ENCODE measurements around the gene OR10C1.
"Not testable (repeated sequence)": the region's sequence is repeated elsewhere in the genome, so short reads cannot be mapped to it uniquely, and the experiment has no call there.

Gene OR10C1, protein sequence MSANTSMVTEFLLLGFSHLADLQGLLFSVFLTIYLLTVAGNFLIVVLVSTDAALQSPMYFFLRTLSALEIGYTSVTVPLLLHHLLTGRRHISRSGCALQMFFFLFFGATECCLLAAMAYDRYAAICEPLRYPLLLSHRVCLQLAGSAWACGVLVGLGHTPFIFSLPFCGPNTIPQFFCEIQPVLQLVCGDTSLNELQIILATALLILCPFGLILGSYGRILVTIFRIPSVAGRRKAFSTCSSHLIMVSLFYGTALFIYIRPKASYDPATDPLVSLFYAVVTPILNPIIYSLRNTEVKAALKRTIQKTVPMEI

DNA sequence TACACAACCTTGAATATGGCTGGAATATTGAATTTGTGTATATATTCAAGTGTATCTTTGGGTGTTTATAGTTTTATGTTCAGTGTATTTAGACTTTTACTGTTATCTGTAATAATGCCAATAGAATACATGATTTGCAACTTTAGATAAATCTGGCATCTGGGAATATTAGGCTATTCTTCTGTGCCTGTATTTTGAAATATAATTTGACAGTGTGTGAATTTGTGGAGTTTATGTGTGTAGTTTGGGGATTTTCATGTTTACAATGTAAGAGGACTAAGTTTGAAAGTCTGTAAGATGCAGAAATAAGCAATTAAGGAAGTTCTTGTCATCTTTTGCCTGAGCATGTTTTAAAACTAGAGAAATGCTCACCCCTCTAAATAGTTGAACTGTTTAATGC lies at the start of gene OR10C1:
Gene OR10C1 (plus strand): TSS at position 301 of the 400 bp plus-strand sequence. CDS start 710 bp downstream, outside the sequence.
- H3K27ac ChIP-seq (ENCODE audit: low read length), result no peak within 1 kb of the TSS
- H3K4me3 ChIP-seq (ENCODE audit: low read length), result no peak within 1 kb of the TSS
- no peaks in the 10 kb centered on the region for H3K36me3 ChIP-seq (ENCODE audit: control insufficient read depth, insufficient read depth, low read length)
- H3K9me3 ChIP-seq (ENCODE audit: control insufficient read depth, insufficient read depth, low read length), result no peaks in the 10 kb centered on the region
- no peak for DNase-seq (ENCODE audit: low read depth, low spot score)
- no peaks in the 10 kb centered on the region for H3K4me1 ChIP-seq (ENCODE audit: control insufficient read depth, insufficient read depth, low read length)
- H3K27me3 ChIP-seq (ENCODE audit: control insufficient read depth, insufficient read depth, low read length), result no peaks in the 10 kb centered on the region

DNA sequence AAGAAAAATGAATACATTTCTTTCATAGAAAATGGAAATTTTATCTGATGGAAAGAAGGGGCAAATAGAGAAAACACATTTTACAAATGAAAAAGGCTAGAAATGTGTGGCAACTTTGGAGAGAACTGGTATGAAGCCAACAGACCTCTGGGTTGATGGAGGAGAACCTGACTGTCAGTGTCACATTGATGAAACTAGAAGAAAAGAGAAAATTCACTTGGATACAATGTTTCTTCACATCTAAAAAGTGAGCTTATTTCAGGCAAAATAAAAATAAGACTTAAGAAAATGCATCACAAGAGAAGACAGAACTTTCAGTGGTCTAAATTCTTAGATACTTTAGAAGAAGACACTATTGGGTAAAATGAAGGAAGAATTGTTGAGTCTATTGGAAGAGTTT lies 43.8 kb upstream of the OR10C1 start, which contains the start of gene OR12D2:
Gene OR12D2 (plus strand): TSS at position 301 of the 400 bp plus-strand sequence. CDS start 1,069 bp downstream, outside the sequence.
- no peak for DNase-seq (ENCODE audit: low read depth, low spot score)
- no peaks in the 10 kb centered on the region for H3K36me3 ChIP-seq (ENCODE audit: control insufficient read depth, insufficient read depth, low read length)

DNA sequence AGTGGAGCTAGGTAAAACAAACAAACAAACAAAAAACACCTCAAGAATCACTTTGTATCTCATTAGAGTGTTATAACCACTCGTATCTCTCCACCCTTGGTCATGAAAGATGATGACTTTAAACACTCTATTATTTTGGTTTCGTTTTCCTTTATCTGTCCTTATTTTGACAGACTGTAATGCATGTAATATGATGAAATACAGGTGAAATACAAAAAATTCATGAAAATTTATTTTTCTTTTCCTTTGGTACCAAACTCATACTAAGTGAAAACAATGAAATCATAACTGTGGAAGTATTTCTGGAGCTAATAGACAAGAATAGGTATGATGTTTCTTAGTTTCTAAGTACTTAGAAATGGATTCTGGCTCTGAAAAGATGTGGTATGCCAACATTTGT lies 39.6 kb upstream of the OR10C1 start:
- no peak for DNase-seq (ENCODE audit: low read depth, low spot score)
- WGBS (ENCODE audit: insufficient coverage, insufficient read length), result no CpG with 5 or more reads among the region's 2 CpGs
- Histone ChIP-seq H3K36me3 (ENCODE audit: control insufficient read depth, insufficient read depth, low read length) (no peaks in the 10 kb centered on the region), H3K4me3 (ENCODE audit: low read length) (no peak overlapping the region), H3K9me3 (ENCODE audit: control insufficient read depth, insufficient read depth, low read length) (no peaks in the 10 kb centered on the region), H3K27me3 (ENCODE audit: control insufficient read depth, insufficient read depth, low read length) (no peaks in the 10 kb centered on the region), H3K4me1 (ENCODE audit: control insufficient read depth, insufficient read depth, low read length) (no peaks in the 10 kb centered on the region), H3K27ac (ENCODE audit: low read length) (no peak overlapping the region)

More for the DNA sequence above, 43.8 kb upstream of the OR10C1 start, which contains the start of gene OR12D2:
- Histone ChIP-seq H3K4me3 (ENCODE audit: low read length) (no peak within 1 kb of the TSS), H3K27me3 (ENCODE audit: control insufficient read depth, insufficient read depth, low read length) (no peaks in the 10 kb centered on the region), H3K9me3 (ENCODE audit: control insufficient read depth, insufficient read depth, low read length) (no peaks in the 10 kb centered on the region), H3K27ac (ENCODE audit: low read length) (no peak within 1 kb of the TSS), H3K4me1 (ENCODE audit: control insufficient read depth, insufficient read depth, low read length) (no peaks in the 10 kb centered on the region)

DNA sequence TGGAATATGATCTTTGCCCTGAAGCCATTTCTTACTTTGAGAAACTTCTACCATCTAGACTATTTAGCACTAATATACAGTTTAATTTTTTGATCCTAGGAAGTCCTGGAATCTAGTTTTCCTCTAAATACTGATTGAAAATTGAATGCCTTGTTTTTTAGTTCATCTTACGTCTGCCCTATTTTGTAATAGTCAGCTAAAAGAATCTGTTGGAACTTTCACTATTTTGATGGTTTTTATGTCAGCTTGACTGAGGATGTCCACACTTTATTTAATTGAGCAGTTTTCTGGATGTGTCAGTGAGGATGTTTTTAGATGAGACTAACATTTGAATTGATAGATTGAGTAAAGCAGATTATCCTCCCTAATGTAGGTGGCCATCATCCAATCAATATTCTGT lies 35.3 kb upstream of the OR10C1 start:
- DNase-seq (ENCODE audit: low read depth, low spot score), result no peak
- Histone ChIP-seq H3K36me3 (ENCODE audit: control insufficient read depth, insufficient read depth, low read length) (no peaks in the 10 kb centered on the region), H3K4me1 (ENCODE audit: control insufficient read depth, insufficient read depth, low read length) (no peaks in the 10 kb centered on the region), H3K4me3 (ENCODE audit: low read length) (no peak overlapping the region), H3K27me3 (ENCODE audit: control insufficient read depth, insufficient read depth, low read length) (no peaks in the 10 kb centered on the region), H3K9me3 (ENCODE audit: control insufficient read depth, insufficient read depth, low read length) (no peaks in the 10 kb centered on the region), H3K27ac (ENCODE audit: low read length) (no peak overlapping the region)
- WGBS (ENCODE audit: insufficient coverage, insufficient read length), result no CpG with 5 or more reads among the region's 1 CpG

DNA sequence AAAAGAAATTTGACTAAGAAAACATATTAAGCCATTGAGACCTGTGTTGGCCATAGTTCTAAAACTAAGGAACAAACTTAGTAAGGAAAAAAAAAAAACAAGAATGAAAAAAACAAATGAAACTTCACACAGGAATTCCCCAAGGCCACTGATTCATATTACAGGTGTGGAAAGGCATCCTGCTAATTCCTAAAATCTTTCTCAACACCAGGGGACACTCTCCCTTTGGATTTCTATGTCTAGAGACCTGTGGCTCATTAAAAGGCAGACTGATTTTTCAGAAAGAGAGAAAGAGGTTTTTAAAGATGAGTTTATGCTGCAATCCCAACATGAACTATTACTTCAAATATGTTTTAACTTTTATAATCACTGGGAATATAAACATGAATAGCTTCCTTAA lies 24.5 kb upstream of the OR10C1 start, which contains the start of gene OR12D1:
Gene OR12D1 (plus strand): TSS at position 341 of the 400 bp plus-strand sequence.
- Histone ChIP-seq H3K36me3 (ENCODE audit: control insufficient read depth, insufficient read depth, low read length) (no peaks in the 10 kb centered on the region), H3K27me3 (ENCODE audit: control insufficient read depth, insufficient read depth, low read length) (no peaks in the 10 kb centered on the region), H3K4me1 (ENCODE audit: control insufficient read depth, insufficient read depth, low read length) (no peaks in the 10 kb centered on the region), H3K9me3 (ENCODE audit: control insufficient read depth, insufficient read depth, low read length) (no peaks in the 10 kb centered on the region), H3K4me3 (ENCODE audit: low read length) (no peak within 1 kb of the TSS), H3K27ac (ENCODE audit: low read length) (no peak within 1 kb of the TSS)
- DNase-seq (ENCODE audit: low read depth, low spot score), result peak; percentile 5

DNA sequence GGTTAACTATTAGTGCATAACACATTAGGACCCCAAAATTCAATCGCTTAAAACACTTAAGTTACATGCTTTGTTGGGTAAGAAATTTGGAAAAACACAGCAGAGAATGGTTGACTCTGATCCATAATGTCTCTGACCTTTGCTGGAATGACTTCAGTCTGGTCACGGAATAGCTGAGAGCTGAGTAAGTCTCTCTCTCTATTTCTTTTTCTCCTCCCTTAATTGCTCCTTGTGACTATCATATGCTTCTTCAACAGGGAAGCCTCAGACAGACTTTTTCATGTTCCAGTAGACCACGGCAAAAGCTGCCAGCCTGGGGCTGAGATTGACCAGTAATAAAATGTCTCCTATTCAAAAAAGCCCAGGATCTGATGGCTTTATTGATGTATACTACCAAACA lies 19.6 kb upstream of the OR10C1 start:
- DNase-seq (ENCODE audit: low read depth, low spot score), result no peak
- H3K9me3 ChIP-seq (ENCODE audit: control insufficient read depth, insufficient read depth, low read length), result no peaks in the 10 kb centered on the region
- peaks cover 1% of the 10 kb centered on the region; the same call in 1 of the 2 replicates for H3K4me1 ChIP-seq (ENCODE audit: control insufficient read depth, insufficient read depth, low read length)
- no peak overlapping the region for H3K4me3 ChIP-seq (ENCODE audit: low read length)
- no peaks in the 10 kb centered on the region for H3K27me3 ChIP-seq (ENCODE audit: control insufficient read depth, insufficient read depth, low read length)
- no peak overlapping the region for H3K27ac ChIP-seq (ENCODE audit: low read length)
- no CpG with 5 or more reads among the region's 3 CpGs for WGBS (ENCODE audit: insufficient coverage, insufficient read length)
- H3K36me3 ChIP-seq (ENCODE audit: control insufficient read depth, insufficient read depth, low read length), result no peaks in the 10 kb centered on the region

DNA sequence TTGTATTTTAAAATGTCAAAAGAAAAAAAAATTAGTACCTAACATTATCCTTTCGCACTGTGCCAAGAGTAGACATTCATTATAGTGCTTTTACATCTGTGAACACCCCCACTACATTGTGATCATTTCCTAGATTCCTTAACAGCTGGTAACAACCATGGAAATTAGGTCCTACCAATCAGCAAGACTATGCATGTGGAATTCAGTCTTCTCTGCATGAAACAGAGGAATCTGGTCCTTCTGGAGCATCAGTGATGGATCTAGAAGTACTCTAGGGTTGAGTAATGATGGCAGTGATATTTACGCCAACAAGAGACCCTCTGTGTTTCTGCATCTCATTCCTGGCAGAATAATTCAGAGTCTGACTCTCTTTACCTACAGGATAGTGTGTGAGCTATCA lies 14.9 kb upstream of the OR10C1 start:
- H3K4me1 ChIP-seq (ENCODE audit: control insufficient read depth, insufficient read depth, low read length), result peaks cover 3% of the 10 kb centered on the region; the same call in 1 of the 2 replicates
- WGBS (ENCODE audit: insufficient coverage, insufficient read length), result no CpG with 5 or more reads among the region's 2 CpGs
- no peaks in the 10 kb centered on the region for H3K27me3 ChIP-seq (ENCODE audit: control insufficient read depth, insufficient read depth, low read length)
- peak; percentile 7 for DNase-seq (ENCODE audit: low read depth, low spot score)
- H3K9me3 ChIP-seq (ENCODE audit: control insufficient read depth, insufficient read depth, low read length), result no peaks in the 10 kb centered on the region
- H3K36me3 ChIP-seq (ENCODE audit: control insufficient read depth, insufficient read depth, low read length), result no peaks in the 10 kb centered on the region
- no peak overlapping the region for H3K4me3 ChIP-seq (ENCODE audit: low read length)
- H3K27ac ChIP-seq (ENCODE audit: low read length), result no peak overlapping the region

DNA sequence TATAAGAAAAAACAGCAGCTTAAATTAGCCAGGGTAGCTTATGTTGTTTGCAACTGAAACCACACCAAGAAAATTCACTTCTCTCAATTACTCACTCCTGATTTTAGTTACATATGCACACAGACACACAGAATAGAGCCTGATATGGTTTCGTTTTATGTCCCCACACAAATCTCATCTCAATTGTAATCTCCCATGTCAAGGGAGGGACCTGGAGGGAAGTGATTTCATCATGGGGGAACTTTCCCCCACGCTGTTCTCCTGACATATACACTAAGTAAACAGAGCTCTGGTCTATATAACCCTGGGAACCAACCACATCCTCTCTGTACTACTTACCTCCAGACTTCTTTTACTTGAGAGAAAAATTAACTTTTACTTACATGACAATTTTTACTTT lies 14.5 kb upstream of the OR10C1 start:
- Histone ChIP-seq H3K9me3 (ENCODE audit: control insufficient read depth, insufficient read depth, low read length) (no peaks in the 10 kb centered on the region), H3K4me1 (ENCODE audit: control insufficient read depth, insufficient read depth, low read length) (peaks cover 3% of the 10 kb centered on the region; the same call in 1 of the 2 replicates), H3K27ac (ENCODE audit: low read length) (no peak overlapping the region), H3K27me3 (ENCODE audit: control insufficient read depth, insufficient read depth, low read length) (no peaks in the 10 kb centered on the region), H3K36me3 (ENCODE audit: control insufficient read depth, insufficient read depth, low read length) (no peaks in the 10 kb centered on the region), H3K4me3 (ENCODE audit: low read length) (no peak overlapping the region)
- no peak for DNase-seq (ENCODE audit: low read depth, low spot score)
- no CpG with 5 or more reads among the region's 2 CpGs for WGBS (ENCODE audit: insufficient coverage, insufficient read length)

DNA sequence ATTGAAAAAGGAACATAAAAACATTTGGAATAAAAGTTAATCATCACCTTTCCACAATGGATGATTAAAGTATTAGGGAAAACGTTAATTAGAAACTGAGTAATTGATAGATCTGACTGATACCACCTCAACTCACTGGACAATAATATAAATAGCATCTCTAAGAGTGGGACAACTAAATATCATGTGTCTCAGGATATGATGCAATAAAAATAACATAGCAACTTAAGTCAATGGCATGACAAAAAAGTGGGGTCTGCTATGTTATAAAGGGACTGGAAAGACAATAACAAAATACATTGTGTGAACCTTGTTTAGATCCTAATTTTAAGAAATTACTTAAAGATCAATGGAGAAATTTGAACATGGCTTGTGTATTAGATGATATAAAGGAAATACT lies 14.0 kb upstream of the OR10C1 start:
- WGBS (ENCODE audit: insufficient coverage, insufficient read length), result no CpG with 5 or more reads among the region's 1 CpG
- Histone ChIP-seq H3K27me3 (ENCODE audit: control insufficient read depth, insufficient read depth, low read length) (no peaks in the 10 kb centered on the region), H3K4me3 (ENCODE audit: low read length) (no peak overlapping the region), H3K27ac (ENCODE audit: low read length) (no peak overlapping the region), H3K4me1 (ENCODE audit: control insufficient read depth, insufficient read depth, low read length) (peaks cover 3% of the 10 kb centered on the region; the same call in 1 of the 2 replicates), H3K9me3 (ENCODE audit: control insufficient read depth, insufficient read depth, low read length) (no peaks in the 10 kb centered on the region), H3K36me3 (ENCODE audit: control insufficient read depth, insufficient read depth, low read length) (no peaks in the 10 kb centered on the region)
- no peak for DNase-seq (ENCODE audit: low read depth, low spot score)

DNA sequence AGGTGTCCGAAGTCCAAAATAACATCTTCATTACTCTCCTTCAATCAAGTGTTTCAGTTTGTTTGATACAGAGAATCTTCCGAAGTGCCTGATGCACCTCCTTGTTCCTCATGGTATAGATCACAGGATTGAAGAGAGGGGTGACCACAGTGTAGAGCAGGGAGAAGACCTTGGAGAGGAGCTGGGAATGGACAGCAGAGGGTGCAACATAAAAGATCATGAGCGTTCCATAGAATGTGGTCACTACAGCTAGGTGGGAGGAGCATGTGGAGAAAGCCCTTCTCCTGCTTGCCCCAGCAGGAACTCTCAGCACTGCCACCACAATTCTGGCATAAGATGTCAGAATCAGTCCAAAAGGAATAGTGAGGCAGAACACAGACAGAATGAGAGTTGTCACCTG lies 12.5 kb upstream of the OR10C1 start:
- no peak for DNase-seq (ENCODE audit: low read depth, low spot score)
- no peaks in the 10 kb centered on the region for H3K27me3 ChIP-seq (ENCODE audit: control insufficient read depth, insufficient read depth, low read length)
- H3K9me3 ChIP-seq (ENCODE audit: control insufficient read depth, insufficient read depth, low read length), result no peaks in the 10 kb centered on the region
- WGBS (ENCODE audit: insufficient coverage, insufficient read length), result no CpG with 5 or more reads among the region's 3 CpGs
- H3K4me1 ChIP-seq (ENCODE audit: control insufficient read depth, insufficient read depth, low read length), result peaks cover 3% of the 10 kb centered on the region; the same call in 1 of the 2 replicates
- H3K27ac ChIP-seq (ENCODE audit: low read length), result no peak overlapping the region
- no peaks in the 10 kb centered on the region for H3K36me3 ChIP-seq (ENCODE audit: control insufficient read depth, insufficient read depth, low read length)
- no peak overlapping the region for H3K4me3 ChIP-seq (ENCODE audit: low read length)

DNA sequence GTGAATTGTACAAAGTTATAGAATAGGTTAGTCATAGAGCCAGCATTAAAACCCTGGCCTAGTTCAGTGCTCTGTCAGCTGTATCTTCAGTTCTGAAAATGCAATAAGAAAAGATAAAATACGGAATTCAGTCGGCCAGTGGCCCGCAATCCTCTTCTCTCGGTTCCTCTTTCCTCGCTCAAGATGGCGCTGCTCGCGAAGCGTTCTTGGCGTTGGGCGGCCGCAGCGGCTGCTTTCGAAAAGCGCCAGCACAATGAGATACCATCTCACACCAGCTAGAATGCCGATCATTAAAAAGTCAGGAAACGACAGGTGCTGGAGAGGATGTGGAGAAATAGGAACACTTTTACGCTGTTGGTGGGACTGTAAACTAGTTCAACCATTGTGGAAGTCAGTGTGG lies 2.4 kb upstream of the OR10C1 start:
- H3K4me3 ChIP-seq (ENCODE audit: low read length); H3K27me3 ChIP-seq (ENCODE audit: control insufficient read depth, insufficient read depth, low read length); H3K27ac ChIP-seq (ENCODE audit: low read length); H3K4me1 ChIP-seq (ENCODE audit: control insufficient read depth, insufficient read depth, low read length); H3K36me3 ChIP-seq (ENCODE audit: control insufficient read depth, insufficient read depth, low read length); H3K9me3 ChIP-seq (ENCODE audit: control insufficient read depth, insufficient read depth, low read length); DNase-seq (ENCODE audit: low read depth, low spot score): not testable (repeated sequence)
- no CpG with 5 or more reads among the region's 18 CpGs for WGBS (ENCODE audit: insufficient coverage, insufficient read length)

Data from iPS DF 6.9 (cell line).